Smooth muscle cell (in vitro differentiated cells): ENCODE data around the gene PAH. TPM values are rescaled to one million over a fixed set of nuclear protein-coding genes. Genes with fewer than 3 reads are reported as not detected.
A peak's percentile ranks its signal among the peaks of the same experiment; 100 is the strongest.

Source experiments
- DNase-seq: peaks from one replicate; lab custom pipeline; 2025; ENCODE audit not compliant: unreplicated experiment; lab: John Stamatoyannopoulos, UW
- H2AFZ ChIP-seq: fragments of 200-600 bp; sonication (generic); 2 replicates; pipeline ENCODE4 v1.6.0; 2016; ENCODE audit warnings: antibody characterized with exemption, low read depth, mild to moderate bottlenecking
- H3F3A ChIP-seq: fragments of 200-600 bp; sonication (generic); 2 replicates; pipeline ENCODE4 v1.6.0; 2017; ENCODE audit warnings: antibody characterized with exemption, low read depth
- H3K27ac ChIP-seq: fragments of 200-600 bp; sonication (generic); 2 replicates; pipeline ENCODE4 v1.5.1; 2016; ENCODE audit warnings: low read depth, mild to moderate bottlenecking
- H3K27me3 ChIP-seq: fragments of 200-600 bp; sonication (generic); 2 replicates; pipeline ENCODE4 v1.6.1; 2016; ENCODE audit warnings: low read depth, mild to moderate bottlenecking
- H3K36me3 ChIP-seq: fragments of 200-600 bp; sonication (generic); 2 replicates; pipeline ENCODE4 v1.5.1; 2016; ENCODE audit warnings: low read depth
- H3K4me1 ChIP-seq: fragments of 200-600 bp; sonication (generic); 2 replicates; pipeline ENCODE4 v1.5.1; 2016; ENCODE audit warnings: low read depth
- H3K4me2 ChIP-seq: fragments of 200-600 bp; sonication (generic); 2 replicates; pipeline ENCODE4 v1.6.0; 2016; ENCODE audit warnings: mild to moderate bottlenecking
- H3K4me3 ChIP-seq: fragments of 200-600 bp; sonication (generic); 2 replicates; pipeline ENCODE4 v1.5.1; 2016; ENCODE audit warnings: mild to moderate bottlenecking
- H3K79me2 ChIP-seq: fragments of 200-600 bp; sonication (generic); 2 replicates; pipeline ENCODE4 v1.6.0; 2016; ENCODE audit warnings: low read depth, mild to moderate bottlenecking
- H3K9ac ChIP-seq: fragments of 200-600 bp; sonication (generic); 2 replicates; pipeline ENCODE4 v1.6.0; 2016; ENCODE audit warnings: low read depth
- H3K9me3 ChIP-seq: fragments of 200-600 bp; sonication (generic); replicated peaks from 2 replicates; pipeline ENCODE4 v1.5.1; 2016; ENCODE audit warnings: low read depth
- H4K20me1 ChIP-seq: fragments of 200-600 bp; sonication (generic); 2 replicates; pipeline ENCODE4 v1.6.0; 2016; ENCODE audit warnings: low read depth
- CTCF ChIP-seq: fragments of 200-600 bp; sonication (generic); IDR thresholded peaks from 2 replicates; pipeline ENCODE4 v1.5.1; 2017; ENCODE audit warnings: borderline replicate concordance, mild to moderate bottlenecking, antibody characterized with exemption; ENCODE audit not compliant: insufficient read depth, poor library complexity, severe bottlenecking
- WGBS: methylation state at CpG from one replicate; pipeline ENCODE4 v1.1.7; 2016; ENCODE audit warnings: low lambda C conversion rate; 5-methylcytosine and 5-hydroxymethylcytosine counted together
- polyA plus RNA-seq: library from polyadenylated mRNA; unstranded; fragments of >200 nt; fragmentation: Nextera tagmentation; extraction: Ambion mirVana; gene quantifications from 2 replicates; pipeline ENCODE4 v1.2.1, GENCODE V29; 2016
- total RNA-seq: library from RNA; depleted of rRNA; stranded (reverse); fragments of >200 nt; gene quantifications from 2 replicates; pipeline ENCODE4 v1.2.3, GENCODE V29; 2014

Gene PAH
- total and polyA plus RNA-seq, 2 experiments from 2014 or later = not detected

GRCh38 chr12:102950950-102951619 lies 34.0 kb upstream of the PAH start:
- WGBS = 20% methylated on average over 21 of the region's 21 CpGs
- Histone ChIP-seq H3K4me1 (no peaks in the 10 kb centered on the region), H4K20me1 (no peaks in the 10 kb centered on the region), H3K4me2 (no peak overlapping the region), H3K27me3 (peaks cover 99% of the 10 kb centered on the region), H3F3A (no peaks in the 10 kb centered on the region), H3K79me2 (no peaks in the 10 kb centered on the region), H3K4me3 (no peak overlapping the region), H3K27ac (no peak overlapping the region), H3K36me3 (no peaks in the 10 kb centered on the region), H3K9ac (no peak overlapping the region), H2AFZ (no peak overlapping the region), H3K9me3 (no peaks in the 10 kb centered on the region)
- no peak for DNase-seq
- TF ChIP-seq CTCF = no peak

DNA sequence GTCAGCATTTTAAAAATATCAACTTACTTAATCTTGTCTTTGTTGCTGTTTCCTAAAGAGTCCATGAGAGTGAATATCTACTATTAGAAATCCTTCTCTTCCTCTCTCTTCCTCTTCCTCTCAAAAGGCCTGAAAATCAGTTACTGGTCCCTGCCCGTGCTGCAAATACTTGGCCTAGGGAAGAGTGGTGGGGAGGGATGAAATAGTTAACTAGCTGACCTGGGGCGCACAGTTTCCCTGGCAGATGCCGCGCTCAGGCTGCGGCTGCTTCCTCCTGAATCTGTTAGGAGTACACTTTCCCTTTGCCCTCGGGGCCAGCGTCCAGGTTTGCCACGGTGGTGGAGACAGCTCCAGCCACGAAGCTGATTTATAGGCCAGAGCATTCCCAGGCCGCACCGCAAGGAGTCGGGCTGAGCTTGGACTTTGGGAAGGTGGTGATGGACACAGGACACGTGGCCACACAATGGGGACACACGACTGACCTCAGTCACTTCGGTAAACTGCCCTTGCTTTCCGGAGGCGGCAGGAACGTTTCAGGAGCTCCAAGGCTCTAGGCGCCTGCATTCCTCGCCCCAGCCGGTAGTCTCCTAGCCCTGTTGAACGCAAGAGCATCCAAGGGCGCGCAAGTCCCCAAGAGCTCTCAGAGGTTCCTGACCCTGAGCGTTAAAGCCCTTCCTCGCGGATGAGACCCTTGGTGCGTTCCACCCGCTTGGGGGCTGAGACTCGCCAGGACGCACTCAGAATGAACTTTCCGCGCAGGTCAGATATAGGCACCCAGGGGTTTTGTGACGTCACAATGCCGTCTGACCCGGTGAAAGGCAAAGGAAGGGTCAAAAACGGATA lies 33.3 kb upstream of the PAH start:
- H4K20me1 ChIP-seq = no peaks in the 10 kb centered on the region
- peaks cover 91% of the 10 kb centered on the region for H3K27me3 ChIP-seq
- H2AFZ ChIP-seq = no peak overlapping the region
- no peaks in the 10 kb centered on the region for H3K9me3 ChIP-seq
- H3F3A ChIP-seq = no peaks in the 10 kb centered on the region
- no peaks in the 10 kb centered on the region for H3K79me2 ChIP-seq
- no peak overlapping the region for H3K9ac ChIP-seq
- no peaks in the 10 kb centered on the region for H3K36me3 ChIP-seq
- H3K4me1 ChIP-seq = no peaks in the 10 kb centered on the region
- 13% methylated on average over 37 of the region's 37 CpGs for WGBS
- DNase-seq = no peak
- no peak overlapping the region for H3K4me3 ChIP-seq
- TF ChIP-seq CTCF = no peak
- no peak overlapping the region for H3K27ac ChIP-seq
- H3K4me2 ChIP-seq = no peak overlapping the region

- Histone ChIP-seq H3K4me3 (no peak overlapping the region), H3K9ac (no peak overlapping the region), H3K9me3 (no peaks in the 10 kb centered on the region), H3K4me1 (no peaks in the 10 kb centered on the region), H3K27ac (no peak overlapping the region), H3K36me3 (no peaks in the 10 kb centered on the region), H3K4me2 (no peak overlapping the region), H2AFZ (no peak overlapping the region), H3K27me3 (peaks cover 77% of the 10 kb centered on the region), H4K20me1 (no peaks in the 10 kb centered on the region), H3K79me2 (no peaks in the 10 kb centered on the region), H3F3A (no peaks in the 10 kb centered on the region)
- peak; percentile 97 for TF ChIP-seq CTCF
- no peak for DNase-seq
- WGBS = 4% methylated on average over 11 of the region's 11 CpGs
These were observed 31.9 kb upstream of the PAH start for GRCh38 chr12:102948941-102949352.

- no peak for DNase-seq
- Histone ChIP-seq H4K20me1 (no peaks in the 10 kb centered on the region), H3K9me3 (no peaks in the 10 kb centered on the region), H3K36me3 (no peaks in the 10 kb centered on the region), H3K27me3 (peaks cover 56% of the 10 kb centered on the region), H3F3A (no peaks in the 10 kb centered on the region), H3K4me2 (no peak overlapping the region), H3K4me3 (no peak overlapping the region), H3K9ac (no peak overlapping the region), H3K4me1 (no peaks in the 10 kb centered on the region), H3K27ac (no peak overlapping the region), H2AFZ (no peak overlapping the region), H3K79me2 (no peaks in the 10 kb centered on the region)
- no peak for TF ChIP-seq CTCF
- 76% methylated on average over 2 of the region's 2 CpGs for WGBS
These were observed 29.0 kb upstream of the PAH start for GRCh38 chr12:102946042-102946441.
